ENCODE measurements around the gene CGN. TPM values are rescaled to one million over a fixed set of nuclear protein-coding genes. Genes with fewer than 3 reads are reported as not detected.

Gene CGN
- total and polyA plus RNA-seq, 2 donors (not counting 1 experiment from before 2014, with no cell fraction given), result 0.17 TPM

DNA sequence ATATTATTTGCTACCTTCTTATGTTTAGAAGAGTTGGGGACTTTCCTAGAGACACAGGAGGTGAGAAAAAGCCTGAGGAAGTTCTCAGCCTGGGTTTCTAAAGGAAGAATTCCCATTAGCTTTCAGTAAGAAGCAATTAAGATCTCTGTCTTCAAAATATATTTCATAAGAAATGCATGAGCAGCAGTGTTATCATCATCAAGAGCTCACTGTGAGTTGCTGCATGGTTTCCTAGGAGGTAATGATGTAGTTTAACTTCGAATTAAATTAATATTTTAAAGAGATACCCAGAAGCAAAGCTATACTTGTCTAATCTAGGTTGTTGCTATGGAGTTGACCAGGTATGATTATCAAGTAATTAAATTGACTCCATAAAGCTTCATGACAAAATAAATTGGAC lies 46.2 kb upstream of the CGN start:
- TF ChIP-seq, protein P1, sequence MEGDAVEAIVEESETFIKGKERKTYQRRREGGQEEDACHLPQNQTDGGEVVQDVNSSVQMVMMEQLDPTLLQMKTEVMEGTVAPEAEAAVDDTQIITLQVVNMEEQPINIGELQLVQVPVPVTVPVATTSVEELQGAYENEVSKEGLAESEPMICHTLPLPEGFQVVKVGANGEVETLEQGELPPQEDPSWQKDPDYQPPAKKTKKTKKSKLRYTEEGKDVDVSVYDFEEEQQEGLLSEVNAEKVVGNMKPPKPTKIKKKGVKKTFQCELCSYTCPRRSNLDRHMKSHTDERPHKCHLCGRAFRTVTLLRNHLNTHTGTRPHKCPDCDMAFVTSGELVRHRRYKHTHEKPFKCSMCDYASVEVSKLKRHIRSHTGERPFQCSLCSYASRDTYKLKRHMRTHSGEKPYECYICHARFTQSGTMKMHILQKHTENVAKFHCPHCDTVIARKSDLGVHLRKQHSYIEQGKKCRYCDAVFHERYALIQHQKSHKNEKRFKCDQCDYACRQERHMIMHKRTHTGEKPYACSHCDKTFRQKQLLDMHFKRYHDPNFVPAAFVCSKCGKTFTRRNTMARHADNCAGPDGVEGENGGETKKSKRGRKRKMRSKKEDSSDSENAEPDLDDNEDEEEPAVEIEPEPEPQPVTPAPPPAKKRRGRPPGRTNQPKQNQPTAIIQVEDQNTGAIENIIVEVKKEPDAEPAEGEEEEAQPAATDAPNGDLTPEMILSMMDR (conservative IDR thresholded peaks at IDR 0.05 in 1 of 2, IDR thresholded peaks at IDR 0.05 in 1 of 2; ENCODE audit: low read depth in 1 of 2, low read length in 2 of 2), result no peak
- no peak for TF ChIP-seq EZH2 (IDR thresholded peaks at IDR 0.05; ENCODE audit: low read length, missing control alignments)
- no peak overlapping the region for H3K4me2 ChIP-seq (ENCODE audit: extremely low read depth, insufficient read depth, low read length)
- no peak overlapping the region for H2AFZ ChIP-seq (ENCODE audit: low read length)
- no peaks in the 10 kb centered on the region for H3K79me2 ChIP-seq (ENCODE audit: control insufficient read depth, insufficient read depth, low read length)
- H3K9me3 ChIP-seq (ENCODE audit: control insufficient read depth, insufficient read depth, low read depth, low read length), result no peaks in the 10 kb centered on the region
- no peak for DNase-seq (ENCODE audit: low read depth in 2 of 2)
- H3K4me3 ChIP-seq (replicated peaks in 1 of 4; ENCODE audit: control extremely low read depth in 1 of 4, insufficient read depth in 1 of 4, low read depth in 3 of 4, low read length in 4 of 4), result no peak overlapping the region
- H4K20me1 ChIP-seq (ENCODE audit: control insufficient read depth, extremely low read depth, insufficient read depth, low read length), result no peaks in the 10 kb centered on the region
- H3K27me3 ChIP-seq (ENCODE audit: control insufficient read depth, insufficient read depth, low read length), result no peaks in the 10 kb centered on the region
- H3K36me3 ChIP-seq (ENCODE audit: control insufficient read depth, insufficient read depth, low read length), result no peaks in the 10 kb centered on the region
- no peak overlapping the region for H3K27ac ChIP-seq (ENCODE audit: insufficient read depth, low read length)
- H3K4me1 ChIP-seq (ENCODE audit: control insufficient read depth, extremely low read depth, insufficient read depth, low read length), result no peaks in the 10 kb centered on the region
- H3K9ac ChIP-seq (ENCODE audit: insufficient read depth, low read length), result no peak overlapping the region

DNA sequence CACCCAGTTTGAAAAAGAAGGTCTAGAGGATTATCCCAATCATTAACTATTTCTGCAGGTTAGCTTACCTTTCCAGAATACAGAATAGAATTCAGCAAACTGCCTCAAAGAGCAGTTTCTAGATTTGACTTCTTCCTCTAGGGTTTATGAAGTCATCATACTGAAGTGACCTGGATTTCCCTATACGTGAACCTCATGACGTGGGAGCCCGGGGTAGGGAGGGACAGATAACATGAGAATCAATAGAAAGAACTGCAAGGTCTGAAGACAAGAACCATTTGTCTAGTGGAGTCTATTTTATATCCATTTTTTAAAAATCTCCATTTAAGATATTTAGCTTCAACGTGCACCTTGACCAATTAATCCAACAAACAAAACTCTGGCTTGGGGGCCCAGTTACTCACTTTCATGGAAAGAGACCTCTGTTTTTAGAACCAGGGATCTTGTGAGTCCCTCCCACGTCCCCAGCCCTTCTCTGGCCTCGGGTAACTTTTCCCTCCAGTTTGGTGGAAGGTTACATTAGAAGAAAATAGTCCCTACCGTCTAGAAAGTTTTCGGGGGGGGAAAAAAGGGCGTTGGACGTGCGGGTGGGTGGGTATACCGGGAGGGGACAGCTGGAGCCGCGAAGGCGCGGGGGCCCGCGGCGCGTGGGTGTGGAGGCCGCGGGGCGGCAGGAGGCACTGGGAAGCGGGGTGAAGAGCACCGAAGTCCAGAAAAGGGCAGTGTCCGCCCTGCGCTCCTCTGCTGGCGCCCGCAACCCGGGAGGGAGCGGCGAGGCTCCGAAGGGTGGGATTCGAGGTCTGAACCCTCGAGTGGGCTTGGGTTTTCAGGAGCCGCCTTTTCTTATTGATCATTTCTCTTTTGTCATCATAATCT lies 38.1 kb upstream of the CGN start:
- Histone ChIP-seq H2AFZ (ENCODE audit: low read length) (peak overlapping the region; percentile 83), H3K79me2 (ENCODE audit: control insufficient read depth, insufficient read depth, low read length) (no peaks in the 10 kb centered on the region), H3K27me3 (ENCODE audit: control insufficient read depth, insufficient read depth, low read length) (no peaks in the 10 kb centered on the region), H3K9ac (ENCODE audit: insufficient read depth, low read length) (peak overlapping the region; percentile 62), H3K27ac (ENCODE audit: insufficient read depth, low read length) (no peak overlapping the region), H3K4me2 (ENCODE audit: extremely low read depth, insufficient read depth, low read length) (peak overlapping the region; percentile 78), H3K36me3 (ENCODE audit: control insufficient read depth, insufficient read depth, low read length) (no peaks in the 10 kb centered on the region), H3K9me3 (ENCODE audit: control insufficient read depth, insufficient read depth, low read depth, low read length) (no peaks in the 10 kb centered on the region), H3K4me1 (ENCODE audit: control insufficient read depth, extremely low read depth, insufficient read depth, low read length) (no peaks in the 10 kb centered on the region), H3K4me3 (replicated peaks in 1 of 4; ENCODE audit: control extremely low read depth in 1 of 4, insufficient read depth in 1 of 4, low read depth in 3 of 4, low read length in 4 of 4) (peak overlapping the region; percentile 32 to 57 (median 50)), H4K20me1 (ENCODE audit: control insufficient read depth, extremely low read depth, insufficient read depth, low read length) (no peaks in the 10 kb centered on the region)
- TF ChIP-seq, protein P1 (conservative IDR thresholded peaks at IDR 0.05 in 1 of 2, IDR thresholded peaks at IDR 0.05 in 1 of 2; ENCODE audit: low read depth in 1 of 2, low read length in 2 of 2), result no peak
- no peak for TF ChIP-seq EZH2 (IDR thresholded peaks at IDR 0.05; ENCODE audit: low read length, missing control alignments)
- DNase-seq (ENCODE audit: low read depth in 2 of 2), result peak; percentile 63 to 75

DNA sequence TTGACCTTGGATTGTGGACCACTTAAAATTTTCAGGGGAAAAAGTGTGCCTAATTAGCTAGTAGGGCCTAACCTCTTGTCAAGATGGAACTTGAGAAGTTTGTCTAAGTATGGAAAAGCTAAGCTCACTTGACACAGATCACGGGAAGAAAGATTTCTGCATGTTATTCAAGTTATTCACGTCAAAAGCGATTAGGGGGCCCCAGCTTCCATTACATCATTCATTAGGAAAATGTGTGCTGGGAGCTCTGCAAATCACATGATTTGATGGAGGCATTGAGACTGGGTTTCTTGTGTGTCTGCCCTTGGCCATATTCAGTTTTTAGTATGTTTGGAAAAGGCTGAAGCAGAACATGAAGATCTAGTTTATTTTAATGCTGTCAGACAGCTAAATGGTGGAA lies 36.4 kb upstream of the CGN start:
- Histone ChIP-seq H3K27me3 (ENCODE audit: control insufficient read depth, insufficient read depth, low read length) (no peaks in the 10 kb centered on the region), H3K4me1 (ENCODE audit: control insufficient read depth, extremely low read depth, insufficient read depth, low read length) (no peaks in the 10 kb centered on the region), H2AFZ (ENCODE audit: low read length) (no peak overlapping the region), H3K36me3 (ENCODE audit: control insufficient read depth, insufficient read depth, low read length) (no peaks in the 10 kb centered on the region), H3K4me3 (replicated peaks in 1 of 4; ENCODE audit: control extremely low read depth in 1 of 4, insufficient read depth in 1 of 4, low read depth in 3 of 4, low read length in 4 of 4) (no peak overlapping the region), H3K9me3 (ENCODE audit: control insufficient read depth, insufficient read depth, low read depth, low read length) (no peaks in the 10 kb centered on the region), H4K20me1 (ENCODE audit: control insufficient read depth, extremely low read depth, insufficient read depth, low read length) (no peaks in the 10 kb centered on the region), H3K4me2 (ENCODE audit: extremely low read depth, insufficient read depth, low read length) (no peak overlapping the region), H3K79me2 (ENCODE audit: control insufficient read depth, insufficient read depth, low read length) (no peaks in the 10 kb centered on the region), H3K27ac (ENCODE audit: insufficient read depth, low read length) (no peak overlapping the region), H3K9ac (ENCODE audit: insufficient read depth, low read length) (no peak overlapping the region)
- TF ChIP-seq EZH2 (IDR thresholded peaks at IDR 0.05; ENCODE audit: low read length, missing control alignments), result no peak
- TF ChIP-seq, protein P1 (conservative IDR thresholded peaks at IDR 0.05 in 1 of 2, IDR thresholded peaks at IDR 0.05 in 1 of 2; ENCODE audit: low read depth in 1 of 2, low read length in 2 of 2), result no peak
- DNase-seq (ENCODE audit: low read depth in 2 of 2), result no peak

Measured in fibroblast of lung (primary cell).